Right atrium auricular region (tissue), 2 donors: ENCODE results near the gene CBLIF. TPM values are rescaled to one million over a fixed set of nuclear protein-coding genes. Genes with fewer than 3 reads are reported as not detected.

Source experiments
- DNase-seq: peaks from one replicate; pipeline ENCODE4 v3.0.0-alpha.2; 2019; ENCODE audit warnings: low spot score
- H3K27ac ChIP-seq, 2 donors: fragments of 200-600 bp; sonication (generic); 1 replicate in 1 of 2; 2 replicates in 1 of 2; pipeline ENCODE4 v1.5.1; 2016 to 2019
- H3K27me3 ChIP-seq, 2 donors: fragments of 200-600 bp; sonication (generic); one replicate each; pipeline versions ENCODE4 v1.5.1 to v1.6.0; 2017 to 2019
- H3K36me3 ChIP-seq: fragments of 200-600 bp; sonication (generic); one replicate; pipeline ENCODE4 v1.5.1; 2016
- H3K4me1 ChIP-seq, 2 donors: fragments of 200-600 bp; sonication (generic); one replicate each; pipeline versions ENCODE4 v1.5.1 to v1.6.0; 2017 to 2019
- H3K4me3 ChIP-seq, 2 donors: fragments of 200-600 bp; sonication (generic); 1 replicate in 1 of 2; 2 replicates in 1 of 2; pipeline ENCODE4 v1.5.1; 2017 to 2019; ENCODE audit warnings: mild to moderate bottlenecking in 1 of 2, moderate library complexity in 1 of 2
- H3K9me3 ChIP-seq, 2 donors: fragments of 200-600 bp; sonication (generic); one replicate each; pipeline ENCODE4 v1.5.1; 2019
- CTCF ChIP-seq, 2 donors: fragments of 200-600 bp; sonication (generic); IDR thresholded peaks; one replicate each; pipeline ENCODE4 v1.5.1; 2019; ENCODE audit warnings: antibody characterized with exemption in 2 of 2
- total RNA-seq, 2 donors: library from RNA; depleted of rRNA; stranded (reverse); fragments of >200 nt; gene quantifications; one replicate each; pipeline ENCODE4 v1.1.0, GENCODE V29; 2016

The CBLIF gene
- total RNA-seq, 2 donors from 2014 or later: not detected

GRCh38 chr11:59783632-59784090 is 61.6 kb downstream of the CBLIF start:
- no peak for TF ChIP-seq CTCF (IDR thresholded peaks at IDR 0.05)
- no peak for DNase-seq
- peaks cover 0 to 14% of the 10 kb centered on the region in 2 donors for H3K4me1 ChIP-seq

GRCh38 chr11:59782080-59782479 is 63.2 kb downstream of the CBLIF start:
- no peak overlapping the region for H3K27ac ChIP-seq
- TF ChIP-seq CTCF (IDR thresholded peaks at IDR 0.05): no peak
- H3K4me1 ChIP-seq: peaks cover 0 to 16% of the 10 kb centered on the region in 2 donors
- no peaks in the 10 kb centered on the region for H3K27me3 ChIP-seq
- no peaks in the 10 kb centered on the region for H3K9me3 ChIP-seq
- no peaks in the 10 kb centered on the region for H3K36me3 ChIP-seq
- no peak for DNase-seq
- no peak overlapping the region for H3K4me3 ChIP-seq

More at GRCh38 chr11:59783632-59784090, 61.6 kb downstream of the CBLIF start:
- no peak overlapping the region for H3K27ac ChIP-seq
- H3K9me3 ChIP-seq: no peaks in the 10 kb centered on the region
- H3K4me3 ChIP-seq: no peak overlapping the region
- H3K36me3 ChIP-seq: peaks cover 4% of the 10 kb centered on the region
- H3K27me3 ChIP-seq: no peaks in the 10 kb centered on the region

DNA sequence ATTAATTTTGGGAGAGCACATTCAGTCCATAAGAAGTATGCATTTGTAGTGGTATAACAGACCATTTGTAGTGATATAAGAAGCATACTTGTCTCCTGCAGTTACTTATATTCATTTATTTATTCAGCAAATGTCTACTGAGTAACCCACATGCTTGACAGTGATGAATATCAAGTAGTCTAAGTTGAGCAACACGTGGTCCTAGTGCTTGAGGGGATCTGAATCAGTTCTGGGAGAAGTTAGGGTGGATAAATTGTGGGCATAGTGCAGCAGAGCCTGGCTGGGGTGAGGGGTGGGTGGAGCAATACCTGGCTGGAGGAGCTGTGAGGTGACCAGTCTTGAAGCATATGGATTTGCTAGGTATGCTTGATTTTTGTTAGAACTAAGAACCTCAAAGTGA is 65.8 kb downstream of the CBLIF start:
- no peaks in the 10 kb centered on the region for H3K27me3 ChIP-seq
- H3K4me1 ChIP-seq: peaks cover 0 to 8% of the 10 kb centered on the region in 2 donors
- H3K4me3 ChIP-seq: no peak overlapping the region
- H3K36me3 ChIP-seq: peaks cover under 1% of the 10 kb centered on the region
- no peak overlapping the region for H3K27ac ChIP-seq
- TF ChIP-seq CTCF (IDR thresholded peaks at IDR 0.05): no peak
- DNase-seq: no peak
- no peaks in the 10 kb centered on the region for H3K9me3 ChIP-seq

Other genes starting within 250 kb of the CBLIF start
- gene OSBP, start 229.7 kb downstream of the CBLIF start, total RNA-seq: 10 to 100 TPM; 24.8 to 25.7 TPM
- 10 to 100 TPM; 13.2 to 22.1 TPM for gene PATL1, start 176.5 kb downstream of the CBLIF start, total RNA-seq
- gene OR10V1, start 131.7 kb downstream of the CBLIF start, total RNA-seq: not detected
- 10 to 100 TPM; 10.3 to 18.1 TPM for gene STX3, start 90.1 kb downstream of the CBLIF start, total RNA-seq
- gene MRPL16, start 34.7 kb downstream of the CBLIF start, total RNA-seq: 10 to 100 TPM; 41.9 to 78.5 TPM
- not detected for gene TCN1, start 21.0 kb upstream of the CBLIF start, total RNA-seq
- gene OOSP3, start 33.3 kb upstream of the CBLIF start, total RNA-seq: not detected
- not detected for gene OOSP1, start 92.9 kb upstream of the CBLIF start, total RNA-seq
- not detected for gene OOSP4A, start 118.5 kb upstream of the CBLIF start, total RNA-seq
- gene OOSP4B, start 171.7 kb upstream of the CBLIF start, total RNA-seq: not detected
- not detected for gene OOSP2, start 194.9 kb upstream of the CBLIF start, total RNA-seq
- gene MS4A3, start 211.2 kb upstream of the CBLIF start, total RNA-seq: not detected
- gene MS4A2, start 243.2 kb upstream of the CBLIF start, total RNA-seq: under 1 TPM in 1 of 2 donors, not detected in 1; 0.93 TPM